ELR (cell line): Measurements from ENCODE around the gene TXNDC5.

Source experiments
- DNase-seq: peaks from one replicate; pipeline ENCODE4 v3.0.0-alpha.2; 2015; ENCODE audit warnings: low read depth

TXNDC5 gene

DNA sequence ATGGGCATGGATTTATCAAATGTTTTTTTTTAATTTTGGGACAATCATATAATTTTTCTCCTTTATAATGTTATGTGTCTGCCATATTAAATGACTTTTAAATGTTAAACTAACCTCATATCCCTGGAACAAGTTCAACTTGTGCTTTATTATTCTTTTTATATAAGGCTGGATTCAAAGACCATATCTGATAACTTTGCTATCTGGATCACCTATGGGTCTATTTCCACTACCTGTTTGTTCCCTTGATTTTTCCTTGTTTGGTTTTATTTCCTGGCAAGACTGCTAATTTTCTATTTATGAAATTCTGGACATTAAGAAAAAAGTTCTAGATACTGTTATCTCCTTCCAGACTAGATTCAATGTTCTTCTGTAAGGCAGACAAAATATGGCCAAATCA lies 58.8 kb downstream of the TXNDC5 start:
- no peak for DNase-seq

DNA sequence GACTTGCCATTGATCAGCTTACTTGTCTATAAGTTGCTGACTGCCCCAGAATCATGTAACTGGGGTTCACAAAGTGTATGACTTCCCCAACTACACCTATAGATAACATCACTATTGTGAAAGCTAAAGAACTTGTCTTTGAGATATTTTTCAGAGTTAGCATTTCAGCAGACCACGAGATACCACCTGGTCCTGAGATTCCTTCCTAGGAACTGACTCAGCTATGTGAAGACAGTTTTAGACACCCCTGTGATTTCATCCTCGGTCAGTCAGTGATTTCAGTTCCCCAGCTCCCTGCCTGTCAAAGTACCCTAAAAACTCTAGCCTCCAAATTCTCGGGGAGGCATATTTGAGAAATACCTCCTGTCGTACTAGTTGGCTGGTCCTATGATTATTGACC lies 62.4 kb downstream of the TXNDC5 start:
- DNase-seq = no peak

DNA sequence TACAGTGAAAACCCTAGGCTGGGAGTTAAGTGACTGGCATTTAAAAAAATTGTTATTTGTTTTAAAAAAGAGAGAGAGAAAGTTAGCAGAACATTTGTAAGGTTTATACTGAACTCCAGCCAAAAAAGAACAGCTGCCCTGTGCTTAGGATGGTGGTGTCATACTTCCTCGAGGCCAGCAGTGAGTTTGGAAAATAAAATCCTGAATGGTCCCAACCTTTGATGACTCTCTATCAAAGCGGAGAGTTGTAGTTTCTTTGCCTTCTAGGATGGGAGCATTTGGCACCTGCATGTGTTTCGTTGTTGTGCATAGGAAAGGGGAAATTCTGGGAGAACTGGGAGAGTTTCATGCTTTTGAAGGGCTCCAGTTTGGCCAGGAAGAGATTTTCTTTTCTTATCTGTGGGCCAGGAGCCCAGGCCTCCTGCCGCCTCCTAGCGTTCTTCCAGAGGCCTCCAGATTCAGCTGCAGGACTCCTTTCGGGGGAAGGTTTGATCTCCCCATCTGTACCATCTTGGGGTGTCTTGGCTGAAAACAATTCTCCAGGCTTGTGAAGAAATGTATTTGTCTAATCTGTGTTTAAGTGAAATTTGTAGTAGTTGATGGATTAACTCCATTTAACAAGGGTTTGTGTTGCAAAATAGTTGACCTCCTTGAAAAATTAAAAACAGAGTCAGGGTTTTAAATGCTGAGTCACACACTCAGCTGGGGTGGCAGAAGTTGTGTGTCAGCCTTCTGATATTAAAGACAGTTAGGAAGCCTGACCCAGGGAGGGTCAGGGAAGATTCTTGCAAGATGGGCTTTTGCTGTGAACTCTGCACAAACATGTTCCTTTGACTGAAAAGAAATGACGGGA lies 63.4 kb downstream of the TXNDC5 start:
- DNase-seq = no peak

DNA sequence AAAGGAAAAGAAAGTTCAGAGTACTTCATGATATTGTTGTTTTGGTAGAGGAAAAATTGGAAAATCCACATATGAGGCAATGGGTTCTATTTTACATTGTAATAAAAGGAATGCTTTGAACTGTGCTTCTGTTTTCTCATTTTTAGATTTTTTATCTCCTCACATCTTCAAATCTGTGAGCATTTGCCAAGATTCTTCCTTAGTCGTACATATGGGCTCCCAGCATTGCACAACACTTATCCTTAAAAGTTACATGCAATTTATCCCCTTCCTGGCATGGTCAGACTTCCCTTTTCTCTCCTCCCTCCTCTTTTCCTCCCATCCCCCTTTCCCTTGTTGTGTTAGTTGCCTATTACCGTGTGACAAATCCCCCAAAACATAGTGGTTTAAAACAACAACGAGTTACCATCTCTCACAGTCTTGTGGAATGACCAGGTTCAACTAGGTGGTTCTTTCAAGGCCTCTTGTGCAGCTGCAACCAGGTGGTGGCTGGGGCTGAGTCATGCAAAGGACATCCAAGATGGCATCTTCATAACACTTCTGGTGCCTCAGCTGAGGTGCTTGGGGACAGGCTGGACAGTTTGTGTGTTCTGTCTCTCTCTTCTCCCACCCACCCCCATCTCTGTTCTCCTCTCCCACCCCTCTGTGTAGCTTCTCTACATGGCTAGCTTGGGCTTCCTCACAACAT lies 68.7 kb downstream of the TXNDC5 start:
- DNase-seq = no peak

DNA sequence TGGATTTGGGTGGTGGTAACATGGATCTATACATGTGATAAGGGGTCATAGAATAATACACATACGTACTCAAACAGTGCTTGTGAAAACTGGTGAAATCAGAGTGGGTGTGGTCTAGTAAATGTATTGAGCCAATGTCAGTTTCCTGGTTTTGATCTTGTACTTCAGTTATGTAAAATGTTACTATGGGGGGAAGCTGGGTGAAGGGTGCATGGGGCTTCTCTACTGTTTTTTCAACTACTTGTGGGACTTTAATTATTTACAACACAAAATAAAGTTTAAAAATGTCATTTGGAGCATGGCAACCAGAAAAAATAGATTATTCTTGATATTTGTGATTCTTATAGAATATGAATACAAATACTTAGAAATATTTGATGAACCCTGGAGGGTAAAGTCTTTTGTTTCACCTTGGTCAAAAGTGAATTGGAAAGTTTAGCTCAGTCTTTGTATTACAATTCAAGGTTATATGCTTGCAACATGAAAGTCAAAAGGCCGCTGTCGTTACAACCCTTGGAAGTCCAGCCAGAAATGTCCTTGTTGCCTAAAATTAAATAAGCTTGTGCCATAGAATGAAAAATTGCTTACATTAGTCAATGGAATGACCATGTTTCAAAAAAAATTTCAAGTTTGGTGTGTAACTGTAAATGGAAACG lies 74.1 kb downstream of the TXNDC5 start:
- no peak for DNase-seq

DNA sequence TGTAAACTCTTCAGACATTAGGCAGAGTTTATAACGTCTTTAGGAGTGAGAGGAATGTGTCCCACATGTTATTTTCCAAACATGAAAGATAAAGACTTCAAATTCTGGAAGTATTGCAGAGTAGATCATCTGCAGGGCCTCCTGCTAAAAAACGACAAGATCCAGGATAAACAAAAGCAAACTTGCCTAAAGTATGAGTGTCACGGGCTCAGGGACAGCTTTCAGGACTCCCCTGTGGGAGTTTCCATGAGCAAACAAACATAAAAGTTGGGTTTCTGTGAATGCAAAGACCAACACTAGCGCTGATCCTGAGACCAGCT lies 76.9 kb downstream of the TXNDC5 start:
- DNase-seq = no peak

DNA sequence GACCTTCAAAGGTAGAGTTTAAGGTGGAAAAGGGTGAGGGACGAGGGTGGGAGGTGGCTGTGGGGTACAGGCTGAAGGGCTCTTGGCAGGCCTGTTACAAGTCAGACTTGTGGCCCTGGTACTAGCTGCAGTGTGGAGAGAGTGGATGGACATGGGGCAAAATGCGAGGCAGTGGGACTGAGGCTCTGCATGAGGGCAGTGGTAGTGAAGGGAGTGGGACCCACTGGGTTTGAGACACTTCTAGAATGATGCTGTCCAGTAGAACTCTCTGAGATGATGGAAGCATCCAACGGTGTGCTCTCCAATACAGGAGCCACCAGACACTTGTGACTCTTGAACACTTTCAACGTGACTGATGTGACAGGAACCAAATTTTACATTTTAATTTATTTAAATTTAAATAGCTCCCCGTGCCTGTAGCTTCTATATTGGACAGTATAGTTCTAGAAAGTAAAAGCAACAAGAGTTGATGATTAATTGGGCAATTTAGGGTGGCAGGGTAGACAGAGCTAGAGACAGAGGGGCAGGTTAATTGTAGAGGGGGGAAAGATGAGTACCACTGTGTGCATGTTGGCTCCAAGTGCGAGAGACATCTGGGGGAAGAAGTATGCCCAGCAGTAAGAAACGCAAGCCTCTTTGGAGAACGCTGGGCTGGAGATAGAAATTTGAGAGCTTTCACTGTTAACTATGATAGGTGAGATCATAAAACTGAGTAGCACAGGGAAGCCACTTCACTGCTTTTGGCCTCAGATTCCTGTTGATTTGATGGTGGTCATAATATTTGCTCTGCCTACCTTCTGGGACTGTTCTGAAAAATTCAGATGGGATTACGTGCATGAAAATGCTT lies 77.5 kb downstream of the TXNDC5 start:
- no peak for DNase-seq
